Measurements from ENCODE around the gene SLC29A3.

GRCh38 chr10:71326464-71326881, 7.4 kb downstream of the SLC29A3 start:
- no peak for TF ChIP-seq ELF4 (IDR thresholded peaks at IDR 0.05)
- no peak for TF ChIP-seq ZNF384 (IDR thresholded peaks at IDR 0.05)
- no peak for TF ChIP-seq SP1 (IDR thresholded peaks at IDR 0.05)
- TF ChIP-seq BHLHE40 (IDR thresholded peaks at IDR 0.05; ENCODE audit: borderline replicate concordance), result no peak
- no peak for TF ChIP-seq CTBP1 (IDR thresholded peaks at IDR 0.05; ENCODE audit: borderline replicate concordance)
- no peak for TF ChIP-seq FOXA1 (IDR thresholded peaks at IDR 0.05)
- no peak for TF ChIP-seq NFRKB (IDR thresholded peaks at IDR 0.05)
- TF ChIP-seq L3MBTL2 (conservative IDR thresholded peaks at IDR 0.05), result no peak
- no peak for TF ChIP-seq SUZ12 (IDR thresholded peaks at IDR 0.05)
- TF ChIP-seq HDGF (IDR thresholded peaks at IDR 0.05; ENCODE audit: borderline replicate concordance), result no peak
- no peak for TF ChIP-seq FOXK2 (IDR thresholded peaks at IDR 0.05)
- no peak for TF ChIP-seq ARNT (IDR thresholded peaks at IDR 0.05)
- TF ChIP-seq FOXM1 (IDR thresholded peaks at IDR 0.05; ENCODE audit: borderline replicate concordance), result no peak
- no peak for TF ChIP-seq PKNOX1 (IDR thresholded peaks at IDR 0.05)

All from HEK293T (cell line).